Endometrial microvascular endothelial cells (primary cell): ENCODE results near the gene ARID1A. TPM values are rescaled to one million over a fixed set of nuclear protein-coding genes. Genes with fewer than 3 reads are reported as not detected.

Source experiments
- in situ Hi-C: cut with HindIII; loops from 2 replicates; pipeline ENCODE4 v1.10.0; 2017; ENCODE audit warnings: low sequenced_read_pairs, low pct_unique_long_range_greater_than_20kb; ENCODE audit errors: inconsistent ontology term
- total RNA-seq: library from RNA; depleted of rRNA; stranded (reverse); fragments of >200 nt; gene quantifications from one replicate; pipeline ENCODE4 v1.2.3, GENCODE V29; 2015; ENCODE audit errors: inconsistent ontology term

The ARID1A gene
- total RNA-seq, 1 donor from 2014 or later, result 28.4 TPM

DNA sequence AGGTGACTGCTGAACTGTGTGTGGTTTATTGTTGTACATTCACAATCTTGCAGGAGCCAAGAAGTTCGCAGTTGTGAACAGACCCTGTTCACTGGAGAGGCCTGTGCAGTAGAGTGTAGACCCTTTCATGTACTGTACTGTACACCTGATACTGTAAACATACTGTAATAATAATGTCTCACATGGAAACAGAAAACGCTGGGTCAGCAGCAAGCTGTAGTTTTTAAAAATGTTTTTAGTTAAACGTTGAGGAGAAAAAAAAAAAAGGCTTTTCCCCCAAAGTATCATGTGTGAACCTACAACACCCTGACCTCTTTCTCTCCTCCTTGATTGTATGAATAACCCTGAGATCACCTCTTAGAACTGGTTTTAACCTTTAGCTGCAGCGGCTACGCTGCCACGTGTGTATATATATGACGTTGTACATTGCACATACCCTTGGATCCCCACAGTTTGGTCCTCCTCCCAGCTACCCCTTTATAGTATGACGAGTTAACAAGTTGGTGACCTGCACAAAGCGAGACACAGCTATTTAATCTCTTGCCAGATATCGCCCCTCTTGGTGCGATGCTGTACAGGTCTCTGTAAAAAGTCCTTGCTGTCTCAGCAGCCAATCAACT, 85.5 kb downstream of the ARID1A start:
- in situ Hi-C loops, result no loop called here

DNA sequence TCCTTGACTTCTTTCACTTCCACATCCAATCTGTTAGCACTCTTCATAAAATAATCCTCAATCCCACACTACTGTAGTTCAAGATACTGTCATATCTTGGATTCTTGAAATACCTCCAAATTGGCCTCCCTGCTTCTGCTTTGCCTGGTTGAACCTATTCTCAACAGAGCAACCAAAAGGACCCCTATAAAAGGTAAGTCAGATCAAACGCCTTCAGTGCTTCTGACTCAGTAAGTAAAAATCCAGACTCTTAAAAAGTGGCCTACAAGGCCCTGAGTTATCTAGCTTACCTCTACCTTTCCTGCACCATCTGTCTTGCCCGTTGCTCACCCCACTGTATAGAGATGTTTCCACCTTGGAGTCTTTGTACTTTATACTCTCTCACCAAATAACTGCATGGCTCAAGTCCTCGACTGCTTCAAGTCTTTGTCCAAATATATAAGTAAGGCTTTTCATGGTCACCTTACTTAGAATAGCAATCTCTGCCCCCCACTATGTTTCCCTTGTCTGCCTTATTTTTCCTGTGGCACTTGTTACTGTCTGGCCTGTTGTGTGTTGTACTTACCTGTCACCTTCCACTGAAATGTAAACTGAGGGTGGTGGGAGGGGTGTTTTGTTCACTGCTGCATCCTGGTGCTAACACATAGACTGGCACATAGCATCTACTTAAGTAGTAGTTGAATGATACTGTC, 86.9 kb downstream of the ARID1A start:
- in situ Hi-C loops, result no loop called here

DNA sequence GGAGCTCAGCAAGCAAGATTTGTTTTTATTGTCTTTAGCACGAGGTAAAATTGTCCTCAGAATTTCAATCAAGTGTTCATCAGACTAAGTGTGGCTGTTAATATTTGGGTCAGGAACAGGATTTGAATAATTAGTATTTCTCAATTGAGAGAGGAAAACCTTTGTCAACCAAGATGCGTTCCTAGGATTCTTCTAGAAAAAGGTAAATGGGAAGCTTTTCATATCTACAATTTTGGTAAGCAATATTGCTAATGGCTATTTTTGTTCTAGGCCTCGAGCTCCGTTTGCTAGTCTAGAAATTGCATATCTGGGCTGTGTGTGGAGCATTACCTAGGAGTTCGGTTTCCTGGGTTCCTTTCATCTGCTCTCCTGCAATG, 87.8 kb downstream of the ARID1A start:
- in situ Hi-C loops, result no loop called here

- in situ Hi-C loops, result no loop called here
Measured at GRCh38 chr1:26784023-26784871, 88.4 kb downstream of the ARID1A start.

DNA sequence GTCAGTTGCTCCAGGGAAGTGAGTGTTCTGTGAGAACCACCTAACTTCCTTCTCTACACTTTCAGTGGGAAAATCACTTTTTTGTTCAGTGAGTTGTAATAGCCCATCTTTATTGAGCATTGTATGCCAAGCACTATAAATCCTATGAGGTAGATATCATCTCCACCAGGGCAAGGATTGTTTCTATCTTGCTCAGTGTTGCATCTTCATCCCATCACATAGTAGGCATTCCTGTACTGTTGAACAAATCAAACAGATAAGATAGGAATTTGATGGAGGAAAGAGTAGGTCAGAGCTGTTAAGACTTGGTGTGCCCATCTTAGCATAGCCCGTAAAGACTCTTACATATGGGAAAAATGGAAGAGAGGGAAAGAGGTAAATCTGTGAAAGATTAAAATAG, 89.1 kb downstream of the ARID1A start:
- in situ Hi-C loops, result loop anchor here (5.0 kb wide), 1 partner anchor 183 kb away; no protein-coding TSS in a partner anchor

- in situ Hi-C loops, result loop anchor here (5.0 kb wide), 1 partner anchor 184 kb away; no protein-coding TSS in a partner anchor
Measured at GRCh38 chr1:26785611-26786436, 90.0 kb downstream of the ARID1A start.

- in situ Hi-C loops, result loop anchor here (5.0 kb wide), 1 partner anchor 184 kb away; no protein-coding TSS in a partner anchor
Measured at GRCh38 chr1:26786437-26787380, 90.9 kb downstream of the ARID1A start.

DNA sequence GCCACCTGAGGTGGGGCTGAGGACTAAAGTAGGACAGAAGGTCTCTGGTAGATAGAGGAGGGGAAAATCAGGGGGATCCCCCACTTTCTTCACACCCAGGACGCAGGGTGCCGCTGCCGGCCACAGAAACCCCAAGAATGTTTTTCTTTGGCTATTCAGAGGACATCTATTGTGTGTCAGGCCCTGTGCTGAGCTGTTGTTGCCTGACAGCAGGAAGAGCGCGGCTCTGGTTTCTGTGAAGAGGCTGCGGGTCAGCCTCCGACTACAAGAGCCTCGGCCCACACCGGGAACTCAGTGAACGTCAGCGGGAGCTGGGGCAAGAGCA, 91.5 kb downstream of the ARID1A start:
- in situ Hi-C loops, result loop anchor here (5.0 kb wide), 1 partner anchor 185 kb away; no protein-coding TSS in a partner anchor

GRCh38 chr1:26787706-26788514, 92.1 kb downstream of the ARID1A start, which contains the start of gene PIGV:
Gene PIGV, plus strand, starts transcription at chr1:26787950. Its CDS starts 2,866 bp downstream, at chr1:26790816.
- in situ Hi-C loops, result loop anchor here (5.0 kb wide), 1 partner anchor 186 kb away; no protein-coding TSS in a partner anchor

- in situ Hi-C loops, result loop anchor here (5.0 kb wide), 1 partner anchor 186 kb away; no protein-coding TSS in a partner anchor
Measured at GRCh38 chr1:26788515-26788785, 92.6 kb downstream of the ARID1A start.

- in situ Hi-C loops, result loop anchor here (5.0 kb wide), 1 partner anchor 187 kb away; no protein-coding TSS in a partner anchor
Measured at GRCh38 chr1:26788836-26789611, 93.2 kb downstream of the ARID1A start.

- in situ Hi-C loops, result loop anchor here (5.0 kb wide), 1 partner anchor 187 kb away; no protein-coding TSS in a partner anchor
Measured at GRCh38 chr1:26789612-26789865, 93.7 kb downstream of the ARID1A start.

GRCh38 chr1:26789931-26790330, 94.1 kb downstream of the ARID1A start:
- in situ Hi-C loops, result loop anchor here (5.0 kb wide), 1 partner anchor 188 kb away; no protein-coding TSS in a partner anchor

DNA sequence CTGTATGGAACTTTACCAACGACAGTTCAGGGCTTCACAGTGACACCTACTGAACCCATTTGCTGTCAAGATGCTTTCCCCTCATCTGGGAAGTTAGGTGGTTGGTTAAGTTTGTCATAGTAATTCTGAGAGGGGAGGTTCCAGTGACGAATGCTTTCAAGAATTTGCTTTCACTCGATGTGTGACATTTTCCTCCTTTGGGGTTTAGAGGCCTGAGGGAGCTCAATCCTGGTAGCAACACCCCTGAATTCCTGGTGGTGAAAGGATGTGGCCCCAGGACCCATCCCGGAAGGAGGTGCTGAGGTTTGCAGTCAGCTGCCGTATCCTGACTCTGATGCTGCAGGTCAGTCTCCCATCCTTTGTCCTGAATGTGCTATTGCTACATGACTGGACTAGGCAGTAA, 94.7 kb downstream of the ARID1A start:
- in situ Hi-C loops, result no loop called here

- in situ Hi-C loops, result no loop called here
Measured at GRCh38 chr1:26791148-26791547, 95.3 kb downstream of the ARID1A start.

- in situ Hi-C loops, result no loop called here
Measured at GRCh38 chr1:26791626-26792025, 95.8 kb downstream of the ARID1A start.
